BJ (cell line): ENCODE data around the gene SCN3B. TPM values are rescaled to one million over a fixed set of nuclear protein-coding genes. Genes with fewer than 3 reads are reported as not detected.

Experiments used
- CTCF ChIA-PET: fragments of 350-600 bp; formaldehyde crosslinking; extraction: SDS; loops from one replicate; lab custom pipeline; 2021; ENCODE audit warnings: antibody characterized with exemption, inconsistent platforms; lab: Yijun Ruan, JAX
- POLR2A ChIA-PET: fragments of 300-600 bp; sonication (Branson Sonifier 250); formaldehyde crosslinking; extraction: SDS; loops from one replicate; lab custom pipeline; 2021; ENCODE audit warnings: antibody characterized with exemption; lab: Charles Lee
- DNase-seq: peaks from one replicate; pipeline ENCODE4 v3.0.0-alpha.2; 2011; ENCODE audit warnings: low read depth
- H3K27me3 ChIP-seq: 2 replicates; pipeline ENCODE4 v1.6.0; 2011; ENCODE audit warnings: low read length; ENCODE audit not compliant: control insufficient read depth, insufficient read depth
- H3K36me3 ChIP-seq: 2 replicates; pipeline ENCODE4 v1.5.1; 2011; ENCODE audit warnings: low read length; ENCODE audit not compliant: control insufficient read depth, insufficient read depth
- H3K4me3 ChIP-seq: 2 replicates; pipeline ENCODE4 v1.5.1; 2011; ENCODE audit warnings: low read depth, mild to moderate bottlenecking, control low read depth, low read length
- polyA plus RNA-seq: library from polyadenylated mRNA; depleted of rRNA; stranded (reverse); fragments of >200 nt; gene quantifications from 2 replicates; pipeline ENCODE4 v1.2.3, GENCODE V29; 2011
- TF ChIP-seq, protein P1 (sequence below): IDR thresholded peaks from 2 replicates; pipeline ENCODE4 v1.5.1; 2011; ENCODE audit warnings: low read depth, mild to moderate bottlenecking, control low read depth, inconsistent platforms, low read length, moderate library complexity; ENCODE audit not compliant: insufficient read depth

Gene SCN3B
- polyA plus RNA-seq, 1 experiment, result 0.18 TPM

DNA sequence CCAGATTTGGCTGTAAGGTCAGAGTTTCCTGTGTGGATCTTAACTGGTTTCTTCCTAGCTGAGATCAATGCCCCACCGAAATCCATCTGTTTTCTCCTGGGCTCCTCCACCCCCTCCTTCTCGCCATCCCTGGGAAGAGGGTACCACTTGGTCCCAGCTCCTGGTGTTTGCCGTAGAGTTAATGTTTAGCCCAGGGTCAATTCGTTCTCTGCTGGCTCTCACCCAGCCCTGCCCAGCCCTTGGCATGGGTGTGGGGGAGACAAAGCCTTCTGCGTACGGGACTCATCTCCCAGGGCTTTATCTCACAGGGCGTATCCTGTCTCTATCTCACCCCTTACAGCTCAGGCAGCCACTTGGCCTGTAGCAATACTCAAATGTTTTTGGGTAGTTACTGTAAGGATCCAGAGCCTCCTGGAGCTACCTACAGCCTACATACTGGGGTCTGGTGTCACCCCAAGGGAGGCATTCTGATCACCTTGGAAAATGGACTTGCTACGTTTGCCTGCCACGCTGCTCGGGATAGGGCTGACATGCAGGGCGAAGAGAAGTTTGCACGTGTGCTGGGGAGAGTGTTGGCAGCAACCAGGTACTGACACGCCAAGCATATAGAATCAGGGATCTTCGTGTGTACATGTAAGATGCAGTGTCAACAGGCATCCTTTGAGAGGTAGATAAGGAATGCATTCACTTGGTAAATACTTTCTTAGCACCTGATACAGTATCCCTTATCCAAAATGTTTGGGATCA lies 66.1 kb downstream of the SCN3B start:
- POLR2A ChIA-PET, result no interaction called here
- TF ChIP-seq, protein P1, sequence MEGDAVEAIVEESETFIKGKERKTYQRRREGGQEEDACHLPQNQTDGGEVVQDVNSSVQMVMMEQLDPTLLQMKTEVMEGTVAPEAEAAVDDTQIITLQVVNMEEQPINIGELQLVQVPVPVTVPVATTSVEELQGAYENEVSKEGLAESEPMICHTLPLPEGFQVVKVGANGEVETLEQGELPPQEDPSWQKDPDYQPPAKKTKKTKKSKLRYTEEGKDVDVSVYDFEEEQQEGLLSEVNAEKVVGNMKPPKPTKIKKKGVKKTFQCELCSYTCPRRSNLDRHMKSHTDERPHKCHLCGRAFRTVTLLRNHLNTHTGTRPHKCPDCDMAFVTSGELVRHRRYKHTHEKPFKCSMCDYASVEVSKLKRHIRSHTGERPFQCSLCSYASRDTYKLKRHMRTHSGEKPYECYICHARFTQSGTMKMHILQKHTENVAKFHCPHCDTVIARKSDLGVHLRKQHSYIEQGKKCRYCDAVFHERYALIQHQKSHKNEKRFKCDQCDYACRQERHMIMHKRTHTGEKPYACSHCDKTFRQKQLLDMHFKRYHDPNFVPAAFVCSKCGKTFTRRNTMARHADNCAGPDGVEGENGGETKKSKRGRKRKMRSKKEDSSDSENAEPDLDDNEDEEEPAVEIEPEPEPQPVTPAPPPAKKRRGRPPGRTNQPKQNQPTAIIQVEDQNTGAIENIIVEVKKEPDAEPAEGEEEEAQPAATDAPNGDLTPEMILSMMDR, result no peak
- no peak for DNase-seq
- Histone ChIP-seq H3K36me3 (peaks cover 2% of the 10 kb centered on the region; the same call in 1 of the 2 replicates), H3K27me3 (no peaks in the 10 kb centered on the region), H3K4me3 (no peak overlapping the region)
- CTCF ChIA-PET, result interaction anchor here (0.9 to 3.8 kb wide), 2 partner anchors 8 to 29 kb away, joined by 3 to 22 read pairs; no protein-coding TSS in a partner anchor

DNA sequence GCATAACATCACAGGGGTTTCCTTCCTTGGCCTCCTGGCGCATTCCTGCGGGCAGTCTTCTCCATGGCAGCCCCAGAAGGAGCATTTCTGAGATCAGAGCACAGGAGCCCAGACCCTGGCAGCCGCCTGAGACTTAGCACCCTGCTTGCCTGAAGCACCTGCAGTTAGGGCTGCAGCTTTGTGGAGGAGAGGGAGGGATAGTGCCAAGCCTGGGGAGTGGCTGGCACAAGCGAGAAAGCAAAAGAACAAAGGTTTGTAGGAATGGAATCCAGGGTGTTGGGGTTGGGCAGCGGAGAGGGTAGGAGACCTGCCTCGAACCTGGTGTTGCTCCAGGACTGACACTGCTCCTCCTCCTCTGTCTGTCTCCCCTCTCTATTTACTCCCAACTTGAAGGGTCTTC lies 66.9 kb downstream of the SCN3B start:
- H3K4me3 ChIP-seq, result no peak overlapping the region
- no peak for DNase-seq
- CTCF ChIA-PET, result interaction anchor here (0.9 kb wide), 1 partner anchor 29 kb away, joined by 3 read pairs; no protein-coding TSS in a partner anchor
- H3K27me3 ChIP-seq, result no peaks in the 10 kb centered on the region
- H3K36me3 ChIP-seq, result peaks cover 2% of the 10 kb centered on the region; the same call in 1 of the 2 replicates
- TF ChIP-seq, protein P1, result no peak
- POLR2A ChIA-PET, result no interaction called here

DNA sequence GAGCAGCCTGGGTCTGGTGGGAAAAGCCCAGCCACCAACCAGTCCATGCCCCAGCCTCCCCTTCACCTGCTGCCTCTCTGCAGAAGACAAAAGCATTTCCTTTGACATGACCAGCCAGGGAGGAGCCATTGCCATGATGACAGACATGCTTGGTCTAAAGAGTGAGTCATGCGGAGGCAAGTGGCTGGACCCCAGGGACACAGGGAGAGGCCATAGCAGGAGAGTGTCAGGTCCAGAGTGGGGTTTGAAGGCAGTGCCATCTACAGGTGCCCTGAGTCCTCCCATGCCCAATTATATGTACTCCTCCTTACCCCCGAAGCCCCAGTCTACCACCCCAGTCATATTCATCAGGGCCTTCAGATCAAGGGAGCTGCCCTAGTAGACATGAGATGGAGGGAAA lies 67.4 kb downstream of the SCN3B start:
- no peak for DNase-seq
- TF ChIP-seq, protein P1, result no peak
- Histone ChIP-seq H3K4me3 (no peak overlapping the region), H3K27me3 (no peaks in the 10 kb centered on the region), H3K36me3 (peaks cover 2% of the 10 kb centered on the region; the same call in 1 of the 2 replicates)
- ChIA-PET POLR2A (no interaction called here), CTCF (interaction anchor here (1.8 to 1.9 kb wide), 2 partner anchors 10 to 124 kb away, joined by 4 to 6 read pairs; no protein-coding TSS in a partner anchor)

DNA sequence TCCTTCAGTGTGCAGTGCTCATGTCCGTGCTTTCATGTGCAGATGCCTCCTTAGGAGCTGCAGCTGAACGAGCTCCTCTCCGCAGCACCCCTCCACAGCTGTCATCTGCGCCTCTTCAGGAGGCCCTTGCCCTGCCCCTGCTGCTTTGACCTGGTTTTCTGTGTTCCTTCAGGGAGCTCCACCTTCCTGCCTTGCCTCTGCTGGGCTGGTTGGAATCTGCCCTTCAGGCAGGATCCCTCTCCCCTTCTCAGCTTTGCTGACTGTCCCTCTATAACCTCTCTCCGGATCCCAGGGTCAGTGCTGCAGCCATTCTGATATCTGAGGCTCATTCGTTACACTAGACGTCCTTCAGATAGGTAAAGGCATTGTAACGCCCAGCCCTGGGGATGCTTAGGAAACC lies 67.9 kb downstream of the SCN3B start:
- Histone ChIP-seq H3K36me3 (peaks cover 2% of the 10 kb centered on the region; the same call in 1 of the 2 replicates), H3K4me3 (no peak overlapping the region), H3K27me3 (no peaks in the 10 kb centered on the region)
- POLR2A ChIA-PET, result no interaction called here
- TF ChIP-seq, protein P1, result no peak
- CTCF ChIA-PET, result interaction anchor here (0.9 to 1.9 kb wide), 4 partner anchors 10 to 124 kb away, joined by 3 to 6 read pairs (median 4); no protein-coding TSS in a partner anchor
- DNase-seq, result no peak

DNA sequence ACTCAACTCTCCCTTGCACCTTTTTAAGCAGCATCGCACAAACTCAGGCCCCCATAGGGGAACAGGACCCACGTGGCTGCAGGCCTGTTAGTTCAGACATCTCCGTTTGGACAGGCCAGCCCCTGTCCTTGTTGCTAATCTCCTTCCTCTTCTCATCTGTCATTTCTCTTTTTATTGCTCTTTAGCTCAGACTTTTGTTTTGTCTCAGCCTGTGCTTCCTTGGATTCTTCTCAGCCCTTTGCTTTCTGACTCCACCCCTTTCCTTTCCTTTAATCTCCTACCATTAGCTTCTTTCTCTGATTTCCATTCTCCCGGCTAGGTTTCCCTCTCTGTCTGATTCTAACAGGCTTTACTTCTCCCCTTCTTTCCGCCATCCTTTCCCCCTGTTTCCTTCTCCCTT lies 68.7 kb downstream of the SCN3B start:
- ChIA-PET POLR2A (no interaction called here), CTCF (interaction anchor here (0.9 to 1.9 kb wide), 5 partner anchors 9 to 125 kb away, joined by 3 to 6 read pairs (median 4); no protein-coding TSS in a partner anchor)
- no peak for DNase-seq
- no peaks in the 10 kb centered on the region for H3K27me3 ChIP-seq
- H3K4me3 ChIP-seq, result no peak overlapping the region
- H3K36me3 ChIP-seq, result no peaks in the 10 kb centered on the region; the same call in 1 of the 2 replicates
- TF ChIP-seq, protein P1, result no peak
